K562 (cell line): ENCODE data around the gene OR1J1. TPM values are rescaled to one million over a fixed set of nuclear protein-coding genes. Genes with fewer than 3 reads are reported as not detected.

Experiments used
- ATAC-seq: fragments of 200-7000 bp; cut with Tn5 transposase; 3 replicates; pipeline ENCODE4 v1.9.1; 2020; ENCODE audit warnings: moderate library complexity
- BruUV-seq: library from RNA; stranded (reverse); fragments of 400-500 nt; replicated peaks from 2 replicates; lab custom pipeline; 2021; lab: Mats Ljungman, UMichigan
- CTCF ChIA-PET: fragments of 300-600 bp; formaldehyde crosslinking; extraction: SDS; loops from one replicate; lab custom pipeline; 2021; ENCODE audit warnings: low intra/inter-chr PET ratio; lab: Yijun Ruan, JAX
- POLR2A ChIA-PET: fragments of 300-600, 350-650 bp; sonication (Branson Sonifier 250); formaldehyde crosslinking; extraction: SDS; loops from one replicate; lab custom pipeline; 2021; ENCODE audit warnings: antibody characterized with exemption, inconsistent platforms; lab: Yijun Ruan, JAX
- DNase-seq, 4 experiments: peaks; one replicate each; pipeline versions ENCODE4 v3.0.0 to v3.0.0-alpha.2; 2011 to 2018; ENCODE audit warnings: low spot score in 3 of 4, mixed read lengths in 3 of 4; ENCODE audit errors: extremely low read depth in 1 of 4
- FAIRE-seq: peaks from 2 replicates; lab custom pipeline; 2011; peaks lifted over from hg19 to GRCh38; lab: Jason Lieb, UNC
- H2AFZ ChIP-seq: 2 replicates; pipeline ENCODE4 v1.6.0; 2011; ENCODE audit warnings: low read depth, low read length, control low read depth, inconsistent platforms
- H3K27ac ChIP-seq: fragments of 200-600 bp; 3 replicates; pipeline ENCODE4 v1.8.0; 2011; ENCODE audit warnings: low read depth, mild to moderate bottlenecking, control low read depth, inconsistent platforms, low read length, moderate library complexity, mixed read lengths; ENCODE audit errors: extremely low read depth
- H3K27me3 ChIP-seq, 2 experiments: fragments of 300-600 bp in 1 of 2; 2 replicates in 1 of 2; 3 replicates in 1 of 2; pipeline versions ENCODE4 v1.6.0 to v1.8.0; 2011; ENCODE audit warnings: inconsistent platforms in 2 of 2, low read length in 2 of 2, mild to moderate bottlenecking in 1 of 2, mixed read lengths in 1 of 2, moderate library complexity in 1 of 2; ENCODE audit not compliant: control insufficient read depth in 2 of 2, insufficient read depth in 2 of 2
- H3K36me3 ChIP-seq: fragments of 300-600 bp; 3 replicates; pipeline ENCODE4 v1.8.0; 2011; ENCODE audit warnings: mild to moderate bottlenecking, low read length, inconsistent platforms; ENCODE audit not compliant: control insufficient read depth, insufficient read depth
- H3K4me1 ChIP-seq, 2 experiments: fragments of 200-600 bp in 1 of 2; replicated peaks in 1 of 2; 2 replicates in 1 of 2; 3 replicates in 1 of 2; pipeline versions ENCODE4 v1.5.1 to v1.8.0; 2011; ENCODE audit warnings: inconsistent platforms in 2 of 2, low read length in 2 of 2, mild to moderate bottlenecking in 1 of 2, mixed read lengths in 1 of 2, moderate library complexity in 1 of 2; ENCODE audit not compliant: control insufficient read depth in 2 of 2, insufficient read depth in 2 of 2
- H3K4me2 ChIP-seq: 2 replicates; pipeline ENCODE4 v1.6.1; 2011; ENCODE audit warnings: low read length, control low read depth, inconsistent platforms, mixed read lengths; ENCODE audit not compliant: insufficient read depth
- H3K4me3 ChIP-seq: fragments of 200-600 bp; sonication (generic), shearing (Covaris generic); 2 replicates; pipeline ENCODE4 v1.5.1; 2016; ENCODE audit warnings: control low read depth, inconsistent platforms
- H3K79me2 ChIP-seq: fragments of 200-600 bp; 3 replicates; pipeline ENCODE4 v1.8.0; 2011; ENCODE audit warnings: low read length, inconsistent platforms; ENCODE audit not compliant: control insufficient read depth, insufficient read depth
- H3K9ac ChIP-seq, 2 experiments: 2 replicates each; pipeline versions ENCODE4 v1.6.0 to v1.6.1; 2011; ENCODE audit warnings: low read depth in 2 of 2, low read length in 2 of 2, control low read depth in 1 of 2, inconsistent platforms in 1 of 2, mild to moderate bottlenecking in 1 of 2, mixed read lengths in 1 of 2; ENCODE audit not compliant: insufficient read depth in 1 of 2
- H3K9me1 ChIP-seq: one replicate; pipeline ENCODE4 v1.6.0; 2011; ENCODE audit warnings: inconsistent platforms, mild to moderate bottlenecking, low read length, moderate library complexity; ENCODE audit not compliant: control insufficient read depth, insufficient read depth
- H3K9me3 ChIP-seq: replicated peaks from 2 replicates; pipeline ENCODE4 v1.5.1; 2011; ENCODE audit warnings: low read depth, low read length, inconsistent platforms; ENCODE audit not compliant: control insufficient read depth, insufficient read depth
- H4K20me1 ChIP-seq: replicated peaks from 2 replicates; pipeline ENCODE4 v1.6.1; 2011; ENCODE audit warnings: low read length, inconsistent platforms, mixed read lengths; ENCODE audit not compliant: control insufficient read depth, insufficient read depth
- ATF7 ChIP-seq: fragments of 450-650 bp; IDR thresholded peaks from 2 replicates; pipeline ENCODE4 v1.7.1; 2014; ENCODE audit warnings: mild to moderate bottlenecking, moderate library complexity
- C11orf30 ChIP-seq: fragments of 450-650 bp; IDR thresholded peaks from 2 replicates; pipeline ENCODE4 v1.6.1; 2016; ENCODE audit warnings: low read depth, mild to moderate bottlenecking
- CBX3 ChIP-seq, 2 experiments: IDR thresholded peaks; 1 replicate in 1 of 2; 2 replicates in 1 of 2; pipeline ENCODE4 v1.6.1; 2012; ENCODE audit warnings: inconsistent platforms in 2 of 2, low read length in 2 of 2, borderline replicate concordance in 1 of 2, control low read depth in 1 of 2
- CC2D1A ChIP-seq: fragments of 450-650 bp; IDR thresholded peaks from 2 replicates; pipeline ENCODE4 v1.6.1; 2017; ENCODE audit warnings: mild to moderate bottlenecking
- CTBP1 ChIP-seq: fragments of 450-650 bp; IDR thresholded peaks from 2 replicates; pipeline ENCODE4 v1.6.1; 2016; ENCODE audit warnings: borderline replicate concordance
- DIDO1 ChIP-seq: fragments of 450-650 bp; IDR thresholded peaks from 2 replicates; pipeline ENCODE4 v1.6.1; 2016; ENCODE audit warnings: low read depth, missing biosample characterization, missing genetic modification characterization
- EHMT2 ChIP-seq: fragments of 450-650 bp; IDR thresholded peaks from 2 replicates; pipeline ENCODE4 v1.6.1; 2018; ENCODE audit warnings: antibody characterized with exemption
- HDAC2 ChIP-seq: fragments of 450-650 bp; IDR thresholded peaks from 2 replicates; pipeline ENCODE4 v1.6.1; 2016; ENCODE audit warnings: mild to moderate bottlenecking
- MAZ ChIP-seq, 2 experiments: fragments of 450-650 bp in 1 of 2; sonication (generic) in 1 of 2; formaldehyde crosslinking; IDR thresholded peaks in 1 of 2; conservative IDR thresholded peaks in 1 of 2; 2 replicates each; pipeline versions ENCODE4 v1.4.0 to v1.5.0; 2020; ENCODE audit warnings: mild to moderate bottlenecking in 1 of 2, missing genetic modification reagents in 1 of 2
- MYC ChIP-seq, 2 experiments: fragments of 250-450 bp in 1 of 2; sonication (Bioruptor Pico) in 1 of 2; IDR thresholded peaks; 2 replicates each; pipeline versions ENCODE4 v1.5.1 to v1.6.1; 2012 to 2021; ENCODE audit warnings: low read depth in 2 of 2, borderline replicate concordance in 1 of 2, improper control_type of control experiment in 1 of 2, low read length in 1 of 2, mild to moderate bottlenecking in 1 of 2, moderate library complexity in 1 of 2
- PHF8 ChIP-seq: fragments of 200-600 bp; sonication (generic); IDR thresholded peaks from 2 replicates; pipeline ENCODE4 v1.6.1; 2012; ENCODE audit warnings: mixed run types, mild to moderate bottlenecking, inconsistent platforms, low read length, moderate library complexity, borderline replicate concordance
- POLR2A ChIP-seq: fragments of 450-650 bp; conservative IDR thresholded peaks from 2 replicates; pipeline ENCODE4 v1.6.1; 2016
- SMC3 ChIP-seq: conservative IDR thresholded peaks from 2 replicates; pipeline ENCODE4 v1.6.1; 2011; ENCODE audit warnings: low read depth, low read length, improper control_type of control experiment; ENCODE audit not compliant: insufficient read depth
- TOE1 ChIP-seq, 2 experiments: fragments of 450-650 bp in 1 of 2; sonication (generic) in 1 of 2; formaldehyde crosslinking in 1 of 2; IDR thresholded peaks; 2 replicates each; pipeline versions ENCODE4 v1.7.1 to v1.8.0; 2016 to 2022; ENCODE audit warnings: borderline replicate concordance in 2 of 2, mild to moderate bottlenecking in 2 of 2, antibody characterized with exemption in 1 of 2, inconsistent platforms in 1 of 2, low read depth in 1 of 2, missing genetic modification reagents in 1 of 2, moderate library complexity in 1 of 2
- TRIM24 ChIP-seq, 2 experiments: fragments of 450-650 bp; IDR thresholded peaks; 2 replicates each; pipeline ENCODE4 v1.6.1; 2016
- ZNF24 ChIP-seq: fragments of 450-650 bp; IDR thresholded peaks from 2 replicates; pipeline ENCODE4 v1.6.1; 2016
- ZNF316 ChIP-seq: fragments of 450-650 bp; IDR thresholded peaks from 2 replicates; pipeline ENCODE4 v1.6.1; 2016
- ZNF589 ChIP-seq: fragments of 200-800 bp; sonication (Bioruptor generic); IDR thresholded peaks from 2 replicates; pipeline ENCODE4 v1.6.1; 2016; ENCODE audit warnings: low read depth, missing genetic modification characterization, missing compliant biosample characterization
- WGBS: fragments of 100-300 bp; shearing (Covaris generic); methylation state at CpG from one replicate; pipeline ENCODE4 v1.1.6; 2016; ENCODE audit warnings: low coverage, mixed read lengths; ENCODE audit not compliant: insufficient coverage; ENCODE audit errors: missing lambda C conversion rate; 5-methylcytosine and 5-hydroxymethylcytosine counted together
- in situ Hi-C: fragments of 300-500 bp; cut with MboI; formaldehyde crosslinking; loops from 4 replicates; pipeline ENCODE4 v1.15.0; 2018; ENCODE audit warnings: inconsistent platforms, mixed read lengths
- intact Hi-C: fragments of 100-400 bp; cut with micrococcal nuclease; formaldehyde crosslinking; loops from 2 replicates; pipeline ENCODE4 v1.14.2; 2022
- polyA plus RNA-seq, 8 experiments: library from polyadenylated mRNA; depleted of rRNA in 4 of 8; stranded (reverse) in 5 of 8; unstranded in 3 of 8; fragments of >200 nt; fragmentation: Nextera tagmentation in 2 of 8; fragmentation: Illumina TruSeq in 1 of 8; extraction: Ambion mirVana in 2 of 8; extraction: Trizol in 1 of 8; gene quantifications; 2 replicates each; pipeline versions ENCODE4 v1.2.1 to v1.2.3, GENCODE V29; 2011 to 2014; ENCODE audit warnings: inconsistent platforms in 1 of 8, missing spikeins in 1 of 8
- total RNA-seq, 7 experiments: library from RNA; depleted of rRNA in 6 of 7; stranded (reverse); fragments of >200 nt in 6 of 7; fragmentation: Illumina TruSeq in 2 of 7; extraction: Trizol in 2 of 7; gene quantifications; 2 replicates each; pipeline versions ENCODE4 v1.2.1 to v1.2.3, GENCODE V29; 2011 to 2021; ENCODE audit warnings: low replicate concordance in 1 of 7
- TF ChIP-seq, protein P1 (sequence below): fragments of 200-800 bp; sonication (Bioruptor generic); IDR thresholded peaks from 2 replicates; pipeline ENCODE4 v1.6.1; 2017; ENCODE audit warnings: missing genetic modification characterization, missing compliant biosample characterization

OR1J1 gene
- total and polyA plus RNA-seq, 9 of the 15 experiments (the other 6 are each of a cell fraction or from before 2014, with no cell fraction given): not detected

DNA sequence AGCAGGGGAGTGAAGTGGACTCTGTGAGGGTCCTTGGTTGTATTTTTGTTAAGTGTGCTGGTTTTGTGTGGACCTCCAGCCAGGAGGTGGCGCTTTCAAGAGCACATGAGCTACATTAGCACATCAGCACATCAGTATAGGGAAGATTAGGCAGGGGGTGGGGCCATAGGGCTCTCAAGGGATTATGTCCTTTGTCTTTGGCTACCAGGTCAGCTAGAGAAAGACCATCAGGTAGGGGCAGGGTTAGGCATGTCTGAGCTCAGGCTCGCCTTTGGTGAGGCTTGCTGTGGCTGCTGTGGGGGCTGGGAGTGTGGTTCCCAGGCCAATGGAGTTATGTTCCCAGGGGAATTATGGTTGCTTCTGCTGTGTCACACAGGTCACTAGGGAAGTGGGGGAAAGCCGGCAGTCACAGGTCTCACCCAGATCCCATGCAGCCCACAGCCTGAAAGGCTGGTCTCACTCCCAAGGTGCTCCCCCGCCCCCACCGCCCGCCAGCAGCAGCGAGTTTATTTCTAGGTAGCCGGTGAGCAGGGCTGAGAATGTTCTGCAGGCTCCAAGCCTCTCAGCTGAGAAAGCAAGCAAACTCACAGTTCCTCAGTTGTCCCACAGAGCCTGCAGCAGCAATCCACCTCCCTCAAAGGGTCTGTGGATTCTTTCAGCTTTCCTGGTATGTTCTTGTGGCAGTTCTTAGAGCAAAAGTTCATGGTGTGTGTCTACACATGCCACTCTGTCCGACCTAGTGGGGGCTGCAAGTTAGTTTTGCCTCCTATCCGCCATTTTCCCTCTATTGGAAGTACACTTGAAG lies 13.7 kb downstream of the OR1J1 start:
- in situ Hi-C loops: loop anchor here (5.0 to 10.0 kb wide), 3 partner anchors 348 to 891 kb away; partner anchors contain the start of gene CRB2
- 0 out of 3 replicates have a peak, but pooled peaks of 1 of the 2 experiments have one; percentile 42 for TF ChIP-seq CBX3 (IDR thresholded peaks at IDR 0.05; ENCODE audit: borderline replicate concordance in 1 of 2, low read length in 2 of 2)
- TF ChIP-seq TOE1 (IDR thresholded peaks at IDR 0.05; ENCODE audit: borderline replicate concordance): no peak
- TF ChIP-seq TOE1 (CRISPR knock-in tag; IDR thresholded peaks at IDR 0.05; ENCODE audit: borderline replicate concordance, low read depth): no peak
- peak; percentile 23; the same call in 1 of the 2 replicates for TF ChIP-seq MYC (IDR thresholded peaks at IDR 0.05; ENCODE audit: low read depth, low read length)
- TF ChIP-seq MYC (CRISPR knock-in tag; IDR thresholded peaks at IDR 0.05; ENCODE audit: borderline replicate concordance, low read depth): no peak
- no peak for TF ChIP-seq ZNF589 (CRISPR knock-in tag)
- TF ChIP-seq, protein P1, sequence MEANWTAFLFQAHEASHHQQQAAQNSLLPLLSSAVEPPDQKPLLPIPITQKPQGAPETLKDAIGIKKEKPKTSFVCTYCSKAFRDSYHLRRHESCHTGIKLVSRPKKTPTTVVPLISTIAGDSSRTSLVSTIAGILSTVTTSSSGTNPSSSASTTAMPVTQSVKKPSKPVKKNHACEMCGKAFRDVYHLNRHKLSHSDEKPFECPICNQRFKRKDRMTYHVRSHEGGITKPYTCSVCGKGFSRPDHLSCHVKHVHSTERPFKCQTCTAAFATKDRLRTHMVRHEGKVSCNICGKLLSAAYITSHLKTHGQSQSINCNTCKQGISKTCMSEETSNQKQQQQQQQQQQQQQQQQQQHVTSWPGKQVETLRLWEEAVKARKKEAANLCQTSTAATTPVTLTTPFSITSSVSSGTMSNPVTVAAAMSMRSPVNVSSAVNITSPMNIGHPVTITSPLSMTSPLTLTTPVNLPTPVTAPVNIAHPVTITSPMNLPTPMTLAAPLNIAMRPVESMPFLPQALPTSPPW (CRISPR knock-in tag): peak; percentile 53; the same call in 1 of the 2 replicates
- TF ChIP-seq ZNF316: peak; percentile 2; the same call in 1 of the 2 replicates
- peak in 1 of 2 experiments; percentile 48; a peak in 1 of 4 replicates for TF ChIP-seq TRIM24 (IDR thresholded peaks at IDR 0.05)
- peak; percentile 37; the same call in 1 of the 2 replicates for TF ChIP-seq SMC3
- TF ChIP-seq DIDO1 (tag): 0 out of 2 replicates have a peak, but pooled peaks have one; percentile 22
- TF ChIP-seq EHMT2: peak; percentile 49; the same call in 1 of the 2 replicates
- TF ChIP-seq MAZ (CRISPR knock-in tag; conservative IDR thresholded peaks at IDR 0.05 in 1 of 2, IDR thresholded peaks at IDR 0.05 in 1 of 2): peak in 1 of 2 experiments; percentile 53; a peak in 1 of 4 replicates
- peak; percentile 27; the same call in 1 of the 2 replicates for TF ChIP-seq ATF7
- peak; percentile 26; the same call in 1 of the 2 replicates for TF ChIP-seq C11orf30
- no peak for TF ChIP-seq ZNF24
- no peak for TF ChIP-seq HDAC2
- TF ChIP-seq POLR2A: peak; percentile 46; the same call in 1 of the 2 replicates
- peak; percentile 36; the same call in 1 of the 2 replicates for TF ChIP-seq CTBP1
- peak; percentile 85 for TF ChIP-seq CC2D1A
- peak; percentile 28; the same call in 1 of the 2 replicates for TF ChIP-seq PHF8

More for the DNA sequence above, 13.7 kb downstream of the OR1J1 start:
- no TSS peak for BruUV-seq
- no peaks in the 10 kb centered on the region for H3K9me3 ChIP-seq
- no peaks in the 10 kb centered on the region for H3K79me2 ChIP-seq
- DNase-seq (peak; percentile 26 to 58 (median 46)), ATAC-seq (peak; percentile 94), FAIRE-seq (peak; percentile 67)
- ChIA-PET POLR2A (interaction anchor here (0.6 to 1.1 kb wide), 3 partner anchors 8 to 101 kb away, joined by 3 to 5 read pairs (median 3); no protein-coding TSS in a partner anchor), CTCF (interaction anchor here (0.6 to 1.8 kb wide), 5 partner anchors 346 to 528 kb away, joined by 3 to 9 read pairs (median 3); no protein-coding TSS in a partner anchor)
- H2AFZ ChIP-seq: peak overlapping the region; percentile 91
- peaks cover 0 to 3% of the 10 kb centered on the region in 2 experiments; a peak in 1 of 5 replicates for H3K4me1 ChIP-seq
- peak overlapping the region; percentile 75 for H3K4me2 ChIP-seq
- no peaks in the 10 kb centered on the region for H3K9me1 ChIP-seq
- H3K4me3 ChIP-seq: peak overlapping the region; percentile 28
- H3K9ac ChIP-seq: peak overlapping the region in 1 of 2 experiments; percentile 18; a peak in 1 of 4 replicates
- WGBS: 5% methylated on average over 10 of the region's 10 CpGs
- H3K36me3 ChIP-seq: no peaks in the 10 kb centered on the region
- no peaks in the 10 kb centered on the region; a peak in 1 of 5 replicates for H3K27me3 ChIP-seq
- H4K20me1 ChIP-seq: no peaks in the 10 kb centered on the region
- intact Hi-C loops: loop anchor here (2.0 to 10.0 kb wide), 2 partner anchors 601 to 887 kb away; no protein-coding TSS in a partner anchor
- no peak overlapping the region for H3K27ac ChIP-seq
